ENCODE data around the gene NFASC. TPM values are rescaled to one million over a fixed set of nuclear protein-coding genes. Genes with fewer than 3 reads are reported as not detected.

Gene NFASC
- polyA plus RNA-seq, 3 donors: 0.08 TPM; not detected in 2

GRCh38 chr1:204828352-204828850 lies 42.3 kb upstream of the NFASC start:
- Mint-ChIP-seq H3K27me3 (ENCODE audit: low read depth in 3 of 3) (peaks cover 43 to 60% (median 59%) of the 10 kb centered on the region in 3 donors), H3K4me3 (peak overlapping the region in 1 of 2 donors; percentile 77), H3K4me1 (peaks cover 2% of the 10 kb centered on the region), H3K36me3 (no peaks in the 10 kb centered on the region), H3K9me3 (peaks cover 0 to 5% (median 0%) of the 10 kb centered on the region in 7 donors), H3K27ac (no peak overlapping the region)
- Histone ChIP-seq H3K9ac (ENCODE audit: insufficient read depth, low read length, poor library complexity, severe bottlenecking) (no peak overlapping the region), H3K27me3 (ENCODE audit: control insufficient read depth in 2 of 2, insufficient read depth in 2 of 2, low read length in 2 of 2) (peaks cover 27 to 39% of the 10 kb centered on the region in 2 donors), H3K4me1 (ENCODE audit: control insufficient read depth in 1 of 2, insufficient read depth in 2 of 2, low read length in 2 of 2) (no peaks in the 10 kb centered on the region), H3K79me2 (ENCODE audit: insufficient read depth, low read length) (no peaks in the 10 kb centered on the region), H3K4me3 (replicated peaks in 1 of 3; ENCODE audit: low read depth in 2 of 3, low read length in 3 of 3) (no peak overlapping the region), H2AFZ (ENCODE audit: insufficient read depth, low read depth, low read length, poor library complexity, severe bottlenecking) (no peak overlapping the region), H3K4me2 (replicated peaks; ENCODE audit: extremely low read depth, low read length, poor library complexity, severe bottlenecking) (peak overlapping the region; percentile 43), H3K27ac (ENCODE audit: low read depth in 1 of 2, low read length in 2 of 2) (no peak overlapping the region), H3K36me3 (replicated peaks in 1 of 2; ENCODE audit: control insufficient read depth in 1 of 2, insufficient read depth in 2 of 2, low read length in 2 of 2) (no peaks in the 10 kb centered on the region), H3K9me3 (replicated peaks in 1 of 2; ENCODE audit: control insufficient read depth in 1 of 2, insufficient read depth in 1 of 2, low read length in 2 of 2) (peaks cover 0 to 6% of the 10 kb centered on the region in 2 donors), H4K20me1 (ENCODE audit: insufficient read depth, low read length) (no peaks in the 10 kb centered on the region)
- WGBS (ENCODE audit: insufficient coverage): 3% methylated on average over 43 of the region's 53 CpGs
- DNase-seq: no peak
- TF ChIP-seq CTCF (IDR thresholded peaks at IDR 0.05): no peak
- intact Hi-C loops (cut with micrococcal nuclease): no loop called here

- peaks cover 41 to 61% (median 57%) of the 10 kb centered on the region in 3 donors for H3K27me3 Mint-ChIP-seq (ENCODE audit: low read depth in 3 of 3)
Observed at GRCh38 chr1:204829133-204829825, 41.4 kb upstream of the NFASC start.

More at GRCh38 chr1:204829133-204829825, 41.4 kb upstream of the NFASC start:
- H4K20me1 ChIP-seq (ENCODE audit: insufficient read depth, low read length): no peaks in the 10 kb centered on the region
- no peak overlapping the region for H2AFZ ChIP-seq (ENCODE audit: insufficient read depth, low read depth, low read length, poor library complexity, severe bottlenecking)
- intact Hi-C loops (cut with micrococcal nuclease): no loop called here
- Mint-ChIP-seq H3K27ac (peak overlapping the region in 1 of 7 donors; percentile 15), H3K4me1 (peaks cover 2% of the 10 kb centered on the region), H3K9me3 (peaks cover 0 to 5% (median 0%) of the 10 kb centered on the region in 7 donors), H3K4me3 (peak overlapping the region in 1 of 2 donors; percentile 73), H3K36me3 (no peaks in the 10 kb centered on the region)
- peaks cover 0 to 6% of the 10 kb centered on the region in 2 donors for H3K9me3 ChIP-seq (replicated peaks in 1 of 2; ENCODE audit: control insufficient read depth in 1 of 2, insufficient read depth in 1 of 2, low read length in 2 of 2)
- DNase-seq: no peak
- H3K27ac ChIP-seq (ENCODE audit: low read depth in 1 of 2, low read length in 2 of 2): no peak overlapping the region
- H3K79me2 ChIP-seq (ENCODE audit: insufficient read depth, low read length): no peaks in the 10 kb centered on the region
- WGBS (ENCODE audit: insufficient coverage): 45% methylated on average over 5 of the region's 6 CpGs
- no peak overlapping the region for H3K4me3 ChIP-seq (replicated peaks in 1 of 3; ENCODE audit: low read depth in 2 of 3, low read length in 3 of 3)
- H3K4me1 ChIP-seq (ENCODE audit: control insufficient read depth in 1 of 2, insufficient read depth in 2 of 2, low read length in 2 of 2): no peaks in the 10 kb centered on the region
- no peaks in the 10 kb centered on the region for H3K36me3 ChIP-seq (replicated peaks in 1 of 2; ENCODE audit: control insufficient read depth in 1 of 2, insufficient read depth in 2 of 2, low read length in 2 of 2)
- no peak overlapping the region for H3K4me2 ChIP-seq (replicated peaks; ENCODE audit: extremely low read depth, low read length, poor library complexity, severe bottlenecking)
- H3K27me3 ChIP-seq (ENCODE audit: control insufficient read depth in 2 of 2, insufficient read depth in 2 of 2, low read length in 2 of 2): peaks cover 27 to 39% of the 10 kb centered on the region in 2 donors
- no peak overlapping the region for H3K9ac ChIP-seq (ENCODE audit: insufficient read depth, low read length, poor library complexity, severe bottlenecking)
- no peak for TF ChIP-seq CTCF (IDR thresholded peaks at IDR 0.05)

Data from CD14-positive monocyte (primary cell).